ENCODE results near the gene NFIB.
A peak's percentile ranks its signal among the peaks of the same experiment; 100 is the strongest.

NFIB gene

GRCh38 chr9:14057368-14058324 lies 256.3 kb downstream of the NFIB start:
- peak; percentile 43 for DNase-seq

GRCh38 chr9:14056316-14056861 lies 257.6 kb downstream of the NFIB start:
- no peak for DNase-seq

GRCh38 chr9:14054096-14054495 lies 259.8 kb downstream of the NFIB start:
- no peak for DNase-seq

GRCh38 chr9:14052359-14052758 lies 261.6 kb downstream of the NFIB start:
- no peak for DNase-seq

GRCh38 chr9:14051419-14051818 lies 262.5 kb downstream of the NFIB start:
- DNase-seq, result no peak

- DNase-seq, result no peak
Observed at GRCh38 chr9:14043483-14043882, 270.5 kb downstream of the NFIB start.

- no peak for DNase-seq
Observed at GRCh38 chr9:14037331-14037730, 276.6 kb downstream of the NFIB start.

GRCh38 chr9:14033067-14033466 lies 280.9 kb downstream of the NFIB start:
- DNase-seq, result no peak
